Gastroesophageal sphincter (tissue), 4 donors: ENCODE results near the gene GMEB2. TPM values are rescaled to one million over a fixed set of nuclear protein-coding genes. Genes with fewer than 3 reads are reported as not detected.

Source experiments
- ATAC-seq: fragments of 150-250 bp; one replicate; pipeline ENCODE4 v1.9.1; 2016; ENCODE audit warnings: mild to moderate bottlenecking, moderate library complexity
- H3K27ac ChIP-seq, 4 donors: fragments of 200-600 bp; sonication (generic) in 3 of 4; 1 replicate in 3 of 4; 2 replicates in 1 of 4; pipeline ENCODE4 v1.5.1; 2016 to 2019
- H3K27me3 ChIP-seq: fragments of 200-600 bp; sonication (generic); one replicate; pipeline ENCODE4 v1.5.1; 2019
- H3K36me3 ChIP-seq, 2 donors: fragments of 200-600 bp; sonication (generic); one replicate each; pipeline ENCODE4 v1.5.1; 2019; ENCODE audit warnings: control low read depth in 1 of 2
- H3K4me1 ChIP-seq, 3 donors: fragments of 200-600 bp; sonication (generic); 1 replicate in 2 of 3; 2 replicates in 1 of 3; pipeline ENCODE4 v1.5.1; 2016 to 2019; ENCODE audit warnings: control low read depth in 2 of 3
- H3K4me3 ChIP-seq, 2 donors: fragments of 200-600 bp; sonication (generic); one replicate each; pipeline ENCODE4 v1.5.1; 2019; ENCODE audit warnings: mild to moderate bottlenecking in 1 of 2, moderate library complexity in 1 of 2
- H3K9me3 ChIP-seq, 3 donors: fragments of 200-600 bp; sonication (generic); one replicate each; pipeline ENCODE4 v1.5.1; 2017 to 2019; ENCODE audit warnings: control low read depth in 2 of 3
- CTCF ChIP-seq, 4 experiments: fragments of 200-600 bp in 2 of 4; fragments of 450-650 bp in 2 of 4; sonication (generic) in 1 of 4; IDR thresholded peaks; one replicate each; pipeline ENCODE4 v1.5.1; 2017 to 2019; ENCODE audit warnings: antibody characterized with exemption in 4 of 4, mild to moderate bottlenecking in 2 of 4, moderate library complexity in 2 of 4
- EP300 ChIP-seq: sonication (generic); formaldehyde crosslinking; IDR thresholded peaks from one replicate; pipeline ENCODE4 v1.6.1; 2017; ENCODE audit warnings: antibody characterized with exemption, mild to moderate bottlenecking
- POLR2A ChIP-seq, 2 donors: fragments of 450-650 bp; IDR thresholded peaks; one replicate each; pipeline ENCODE4 v1.6.1; 2017; ENCODE audit warnings: antibody characterized with exemption in 2 of 2, mild to moderate bottlenecking in 2 of 2, moderate library complexity in 1 of 2
- POLR2AphosphoS5 ChIP-seq: sonication (generic); formaldehyde crosslinking; IDR thresholded peaks from one replicate; pipeline ENCODE4 v1.6.1; 2017; ENCODE audit warnings: antibody characterized with exemption
- WGBS, 2 donors: methylation state at CpG; one replicate each; pipeline ENCODE4 v1.1.5; 2018; ENCODE audit warnings: low coverage in 1 of 2; 5-methylcytosine and 5-hydroxymethylcytosine counted together
- total RNA-seq, 4 donors: library from RNA; depleted of rRNA; stranded (reverse); fragments of >200 nt; gene quantifications; one replicate each; pipeline ENCODE4 v1.1.0, GENCODE V29; 2016

GMEB2 gene
- total RNA-seq, 4 donors from 2014 or later, result 9.8 to 16.1 (median 12.1) TPM

GRCh38 chr20:63546956-63547724, 79.8 kb downstream of the GMEB2 start:
- H3K36me3 ChIP-seq, result no peaks in the 10 kb centered on the region
- TF ChIP-seq POLR2A (IDR thresholded peaks at IDR 0.05), result no peak
- TF ChIP-seq CTCF (IDR thresholded peaks at IDR 0.05), result no peak
- no peak for TF ChIP-seq EP300
- no peak for TF ChIP-seq POLR2AphosphoS5
- no peak for ATAC-seq
- H3K4me3 ChIP-seq, result no peak overlapping the region
- no CpG with 5 or more reads among the region's 58 CpGs for WGBS, 2 donors
- no peak overlapping the region for H3K27ac ChIP-seq
- no peaks in the 10 kb centered on the region for H3K9me3 ChIP-seq
- peaks cover 73% of the 10 kb centered on the region for H3K27me3 ChIP-seq
- no peaks in the 10 kb centered on the region for H3K4me1 ChIP-seq

GRCh38 chr20:63546256-63546955, 80.5 kb downstream of the GMEB2 start:
- no peaks in the 10 kb centered on the region for H3K9me3 ChIP-seq
- 88% methylated on average over 4 of the region's 20 CpGs; no CpG with 5 or more reads in 1 of the 2 donors for WGBS, 2 donors
- no peak overlapping the region for H3K27ac ChIP-seq
- no peaks in the 10 kb centered on the region for H3K36me3 ChIP-seq
- no peak for TF ChIP-seq POLR2A (IDR thresholded peaks at IDR 0.05)
- TF ChIP-seq EP300, result no peak
- no peak for TF ChIP-seq POLR2AphosphoS5
- no peak for TF ChIP-seq CTCF (IDR thresholded peaks at IDR 0.05)
- peaks cover 73% of the 10 kb centered on the region for H3K27me3 ChIP-seq
- H3K4me1 ChIP-seq, result no peaks in the 10 kb centered on the region
- no peak overlapping the region for H3K4me3 ChIP-seq
- no peak for ATAC-seq

GRCh38 chr20:63545814-63546213, 81.1 kb downstream of the GMEB2 start:
- WGBS, 2 donors, result 60% methylated on average over 1 of the region's 6 CpGs; no CpG with 5 or more reads in 1 of the 2 donors
- Histone ChIP-seq H3K4me3 (no peak overlapping the region), H3K27ac (no peak overlapping the region), H3K4me1 (no peaks in the 10 kb centered on the region), H3K27me3 (peaks cover 70% of the 10 kb centered on the region), H3K36me3 (no peaks in the 10 kb centered on the region), H3K9me3 (no peaks in the 10 kb centered on the region)
- no peak for TF ChIP-seq POLR2AphosphoS5
- TF ChIP-seq POLR2A (IDR thresholded peaks at IDR 0.05), result no peak
- TF ChIP-seq EP300, result no peak
- no peak for TF ChIP-seq CTCF (IDR thresholded peaks at IDR 0.05)
- no peak for ATAC-seq

- H3K9me3 ChIP-seq, result no peaks in the 10 kb centered on the region
- peaks cover 62% of the 10 kb centered on the region for H3K27me3 ChIP-seq
- H3K4me3 ChIP-seq, result no peak overlapping the region
- WGBS, 2 donors, result 75 to 76% methylated on average over 2 to 4 of the region's 19 CpGs
- TF ChIP-seq CTCF (IDR thresholded peaks at IDR 0.05) (no peak), POLR2A (IDR thresholded peaks at IDR 0.05) (no peak)
- H3K4me1 ChIP-seq, result no peaks in the 10 kb centered on the region
- no peaks in the 10 kb centered on the region for H3K36me3 ChIP-seq
- no peak for ATAC-seq
- no peak overlapping the region for H3K27ac ChIP-seq
Observed at GRCh38 chr20:63544958-63545516, 81.9 kb downstream of the GMEB2 start.
